Loucy (cell line): ENCODE data around the gene GALR2.

Source experiments
- CTCF ChIP-seq: fragments of 200-600 bp; sonication (generic); conservative IDR thresholded peaks from 2 replicates; pipeline ENCODE4 v1.5.1; 2014; ENCODE audit warnings: mild to moderate bottlenecking, antibody characterized with exemption, low read length
- EZH2phosphoT487 ChIP-seq: fragments of 200-600 bp; IDR thresholded peaks from 2 replicates; pipeline ENCODE4 v1.6.1; 2018; ENCODE audit warnings: antibody characterized with exemption, mild to moderate bottlenecking, moderate library complexity, borderline replicate concordance

GRCh38 chr17:76123191-76123499 lies 48.6 kb downstream of the GALR2 start:
- TF ChIP-seq CTCF (no peak), EZH2phosphoT487 (no peak)
